HG02759 (cell line): ENCODE data around the gene CCDC33.

Experiments used
- ATAC-seq: cut with Tn5 transposase; IDR thresholded peaks from one replicate; pipeline ENCODE4 v1.9.1; 2021; ENCODE audit warnings: mild to moderate bottlenecking, moderate library complexity; ENCODE audit not compliant: unreplicated experiment

The CCDC33 gene

GRCh38 chr15:74307827-74308811 lies 72.0 kb downstream of the CCDC33 start:
- no peak for ATAC-seq

GRCh38 chr15:74311734-74312444 lies 75.8 kb downstream of the CCDC33 start:
- ATAC-seq = no peak

DNA sequence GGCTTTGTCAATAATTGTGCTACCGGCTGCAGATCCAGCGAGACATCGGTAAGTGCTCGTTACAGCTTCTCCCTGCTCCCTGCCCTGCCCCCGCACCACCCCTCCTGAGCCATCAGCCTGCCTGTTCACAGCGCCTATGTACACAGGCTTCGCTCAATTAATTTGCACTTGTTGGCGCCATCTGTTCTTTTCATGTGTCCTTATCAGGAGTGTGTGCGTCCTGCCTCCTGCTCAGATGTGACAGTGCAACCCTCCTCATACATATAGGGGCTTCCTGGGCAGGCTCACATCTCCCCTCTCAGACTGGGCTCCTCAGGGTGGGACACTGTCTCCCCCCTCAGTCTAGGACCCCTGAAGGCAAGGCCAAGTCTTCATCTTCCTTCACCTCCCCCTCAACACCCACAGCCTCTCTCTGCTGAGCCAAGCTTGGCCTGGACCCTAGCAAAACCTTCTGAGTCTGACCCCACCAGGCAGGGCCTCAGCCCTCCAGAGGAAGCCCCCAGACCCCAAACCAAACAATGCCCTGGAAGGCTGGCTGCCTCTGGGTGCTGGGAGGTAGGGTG lies 76.4 kb downstream of the CCDC33 start:
- no peak for ATAC-seq

GRCh38 chr15:74313889-74314288 lies 77.8 kb downstream of the CCDC33 start:
- no peak for ATAC-seq

- ATAC-seq = no peak
Observed at GRCh38 chr15:74314795-74315438, 78.8 kb downstream of the CCDC33 start.

DNA sequence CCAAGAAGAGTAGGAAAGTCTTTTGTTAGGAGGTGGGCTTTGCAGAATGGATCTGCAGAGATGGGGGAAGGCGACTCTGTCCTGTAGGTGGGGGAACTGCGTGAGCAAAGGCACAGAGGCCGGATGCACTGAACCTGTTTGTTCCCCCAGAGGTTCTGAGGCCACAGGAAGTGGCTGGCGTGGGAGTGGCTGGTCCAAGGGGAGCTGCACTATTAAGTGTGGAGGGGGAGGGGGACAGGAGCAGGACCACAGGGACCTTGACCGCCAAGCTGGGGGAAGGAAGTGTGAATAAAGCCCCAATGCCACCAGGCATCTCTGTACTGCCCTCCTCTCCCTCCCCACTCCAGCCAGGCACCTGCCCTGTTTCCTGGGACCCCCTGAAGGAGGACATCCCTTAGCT lies 79.5 kb downstream of the CCDC33 start:
- peak; percentile 73 for ATAC-seq

GRCh38 chr15:74316141-74316540 lies 80.0 kb downstream of the CCDC33 start:
- ATAC-seq = no peak

DNA sequence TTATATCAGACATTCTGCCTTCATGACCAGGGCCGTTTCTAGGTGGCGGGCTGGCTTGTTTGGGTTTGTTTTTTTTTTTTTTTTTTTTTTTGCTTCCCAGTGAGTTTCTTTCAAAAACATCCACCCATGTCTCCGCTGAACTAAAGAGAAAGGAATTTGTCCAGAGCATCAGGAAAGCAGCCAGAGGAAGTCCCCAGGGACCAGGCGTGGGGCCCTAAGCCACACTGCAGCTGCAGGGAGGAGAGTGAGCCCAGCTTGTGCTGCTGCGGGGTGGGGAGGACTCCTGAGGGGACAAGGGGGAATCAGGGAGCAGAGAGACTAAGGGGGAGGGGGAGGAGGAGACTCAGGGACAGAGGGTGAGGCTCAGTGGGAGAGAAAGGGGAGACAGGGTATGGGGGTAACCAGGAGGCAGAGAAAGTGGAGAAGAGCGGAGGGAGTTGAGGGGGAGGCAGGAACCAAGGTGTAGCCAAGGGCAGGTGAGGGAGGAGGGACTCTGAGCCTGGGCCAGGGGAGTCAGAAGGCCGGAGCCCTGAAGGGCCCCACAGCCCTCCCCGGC lies 81.8 kb downstream of the CCDC33 start:
- no peak for ATAC-seq

- no peak for ATAC-seq
Observed at GRCh38 chr15:74318376-74319137, 82.4 kb downstream of the CCDC33 start.

- no peak for ATAC-seq
Observed at GRCh38 chr15:74319138-74319460, 83.0 kb downstream of the CCDC33 start.

GRCh38 chr15:74319596-74320351 lies 83.6 kb downstream of the CCDC33 start:
- ATAC-seq = no peak

DNA sequence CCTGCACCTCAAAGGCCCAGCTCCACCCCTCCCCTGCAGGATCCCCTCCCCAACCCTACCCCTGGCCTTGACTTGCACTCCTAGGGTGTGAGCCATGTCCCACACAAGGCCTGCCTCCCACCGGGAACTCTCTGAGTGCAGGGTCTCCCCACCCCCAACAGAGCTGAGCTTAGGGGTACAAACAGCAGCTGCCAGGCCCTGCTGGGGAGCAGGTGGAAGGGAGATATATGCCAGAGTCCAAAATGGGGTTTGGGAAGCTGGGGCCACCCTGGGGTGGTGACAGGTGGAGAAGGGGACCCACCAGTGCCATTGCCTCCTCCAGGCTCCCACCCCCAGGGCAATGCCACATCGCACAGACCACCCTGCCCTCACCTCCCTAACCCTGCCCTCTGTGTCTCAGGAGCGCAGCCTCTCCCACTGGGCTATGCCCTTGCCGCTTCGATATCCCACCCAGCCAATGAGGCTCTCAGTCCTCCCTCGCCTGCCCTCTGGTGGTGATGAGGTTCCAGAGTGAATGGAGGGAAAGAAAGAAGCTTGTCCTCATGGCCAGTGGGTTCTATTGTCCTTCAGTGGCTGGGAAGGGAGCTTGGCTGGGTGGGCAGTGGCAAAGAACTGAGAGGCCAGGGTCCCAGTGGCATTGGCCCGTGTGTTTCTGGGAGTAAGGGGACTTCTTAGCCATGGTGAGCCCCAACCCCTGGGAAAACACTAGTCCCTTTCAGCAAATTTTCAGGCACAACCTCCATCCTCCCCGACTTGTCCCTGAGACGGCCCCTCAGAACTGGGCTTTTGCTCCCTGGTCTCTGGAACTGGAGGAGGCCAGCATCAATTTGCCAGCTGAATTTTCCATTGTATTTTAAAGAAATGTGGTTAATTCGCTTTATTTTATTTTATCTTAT lies 84.5 kb downstream of the CCDC33 start:
- ATAC-seq = no peak

- ATAC-seq = no peak
Observed at GRCh38 chr15:74322558-74323180, 86.5 kb downstream of the CCDC33 start.

DNA sequence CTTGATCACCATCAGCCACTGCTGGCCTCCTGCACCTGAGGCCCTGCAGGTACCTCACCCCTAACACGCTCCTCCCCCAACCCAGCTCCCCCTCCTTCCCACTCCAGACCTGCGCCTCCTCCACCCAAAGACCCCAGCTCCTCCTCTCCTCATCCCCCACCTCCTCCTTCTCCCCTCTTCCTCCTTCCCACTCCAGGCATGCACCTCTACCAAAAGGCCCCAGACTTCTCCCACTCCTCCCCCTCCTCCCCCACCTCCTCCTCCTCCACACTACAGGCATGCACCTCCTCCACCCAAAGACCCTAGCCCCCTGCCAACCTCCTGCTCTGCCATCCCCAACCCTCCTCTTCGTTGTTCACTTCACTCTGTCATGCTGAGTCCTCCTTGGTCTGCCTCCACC lies 88.6 kb downstream of the CCDC33 start:
- ATAC-seq = no peak

- no peak for ATAC-seq
Observed at GRCh38 chr15:74326746-74327145, 90.6 kb downstream of the CCDC33 start.

- ATAC-seq = no peak
Observed at GRCh38 chr15:74327756-74328155, 91.6 kb downstream of the CCDC33 start.

DNA sequence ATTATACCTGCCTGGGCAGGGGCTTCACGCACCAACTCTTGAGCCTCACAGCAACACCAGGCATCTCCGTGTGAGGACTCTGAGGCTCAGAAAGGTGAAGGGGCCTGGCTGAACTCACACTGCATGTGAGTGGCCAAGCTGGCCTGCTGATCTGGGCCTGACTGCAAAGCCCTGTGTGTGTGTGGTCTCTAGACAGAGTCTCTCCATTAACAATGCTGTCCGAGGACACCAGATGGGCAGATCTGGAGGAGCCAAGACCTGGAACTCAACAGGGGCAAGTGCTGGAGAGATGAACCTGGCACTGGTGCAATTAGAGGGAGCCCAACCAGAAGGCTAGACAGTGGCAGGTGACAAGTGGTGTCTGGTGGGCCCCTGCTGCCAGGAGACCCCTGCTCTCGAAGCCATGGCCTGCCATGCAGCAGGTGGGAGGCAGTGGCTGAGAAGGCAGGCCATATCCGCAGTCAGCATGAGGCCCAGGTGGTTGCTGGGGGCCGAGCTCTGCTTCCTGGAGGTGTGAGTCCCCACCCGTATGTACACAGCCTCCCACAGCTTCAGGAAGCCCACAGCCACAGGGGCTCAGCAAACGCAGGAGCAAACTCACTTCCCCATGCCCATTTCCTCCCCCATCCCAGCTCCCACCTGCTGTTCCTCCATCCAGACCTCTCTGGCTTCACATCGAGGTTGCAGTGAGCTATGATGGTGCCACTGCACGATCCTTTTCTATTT lies 92.4 kb downstream of the CCDC33 start:
- ATAC-seq = no peak
